Motor neuron (in vitro differentiated cells): ENCODE data around the gene UPK3B. TPM values are rescaled to one million over a fixed set of nuclear protein-coding genes. Genes with fewer than 3 reads are reported as not detected.
"Not testable (repeated sequence)": the region's sequence is repeated elsewhere in the genome, so short reads cannot be mapped to it uniquely, and the experiment has no call there.

Experiments used
- ATAC-seq, 8 experiments: fragments of 200-7000 bp; cut with Tn5 transposase; replicated peaks in 6 of 8; 2 replicates each; pipeline ENCODE4 v1.8.0; 2021; ENCODE audit warnings: mild to moderate bottlenecking in 8 of 8, moderate library complexity in 8 of 8
- H3K27ac ChIP-seq, 2 donors: fragments of 250-450 bp; sonication (Bioruptor Pico); 2 replicates each; pipeline ENCODE4 v1.9.0; 2021; ENCODE audit warnings: antibody characterized with exemption in 2 of 2, mild to moderate bottlenecking in 2 of 2, moderate library complexity in 1 of 2
- H3K4me1 ChIP-seq, 2 donors: fragments of 250-450 bp; sonication (Bioruptor Pico); replicated peaks in 1 of 2; 2 replicates each; pipeline ENCODE4 v1.6.1; 2021; ENCODE audit warnings: antibody characterized with exemption in 2 of 2, mild to moderate bottlenecking in 2 of 2, moderate library complexity in 1 of 2
- H3K4me3 ChIP-seq, 5 donors: fragments of 250-450 bp; sonication (Bioruptor Pico); 2 replicates each; pipeline ENCODE4 v1.9.0; 2021; ENCODE audit warnings: antibody characterized with exemption in 5 of 5, mild to moderate bottlenecking in 5 of 5, moderate library complexity in 4 of 5
- WGBS, 10 experiments: fragments of 450-650 bp; shearing (Covaris generic); methylation state at CpG; one replicate each; pipeline ENCODE4 v1.0.0; 2022; 5-methylcytosine and 5-hydroxymethylcytosine counted together
- in situ Hi-C, 9 experiments: fragments of 400-800 bp; cut with MboI; loops; one replicate each; pipeline ENCODE4 v1.15.0; 2021; ENCODE audit warnings: low sequenced_read_pairs in 9 of 9, low pct_unique_long_range_greater_than_20kb in 2 of 9; ENCODE audit not compliant: unreplicated experiment in 9 of 9
- total RNA-seq, 8 experiments: library from RNA; unstranded; fragments of 300-600 nt; gene quantifications; 2 replicates each; pipeline versions ENCODE4 v1.2.3 to v1.2.4, GENCODE V29; 2022

UPK3B gene
- under 1 TPM in 4 of 8 experiments, not detected in 4; 0.20 to 0.62 (median 0.41) TPM for total RNA-seq

- H3K4me1 ChIP-seq = peaks cover 8 to 15% of the 10 kb centered on the region in 2 donors
- no peak within 1 kb of the TSS for H3K4me3 ChIP-seq
- in situ Hi-C loops = no loop called here
- 17 to 81% (median 72%) methylated on average over 1 to 3 of the region's 20 CpGs; no CpG with 5 or more reads in 6 of the 10 experiments for WGBS, 10 experiments
- H3K27ac ChIP-seq = no peak within 1 kb of the TSS
- peak in 6 of 8 experiments; percentile 5 to 25 (median 14) for ATAC-seq
These were observed at the start of gene UPK3B for GRCh38 chr7:76509931-76510877. Gene UPK3B, plus strand, starts transcription at chr7:76510552. Its CDS starts 101 bp downstream, at chr7:76510653.

GRCh38 chr7:76460767-76461166 lies 49.6 kb upstream of the UPK3B start:
- in situ Hi-C loops = not testable (repeated sequence)

GRCh38 chr7:76461464-76462101 lies 48.8 kb upstream of the UPK3B start, which contains the start of gene DTX2:
Gene DTX2, plus strand, starts transcription at chr7:76461709. Its CDS starts 18,801 bp downstream, at chr7:76480510.
- H3K4me1 ChIP-seq, in situ Hi-C loops, H3K27ac ChIP-seq, H3K4me3 ChIP-seq: not testable (repeated sequence)
- no CpG with 5 or more reads among the region's 54 CpGs for WGBS, 10 experiments
- ATAC-seq = peak; percentile 95 to 99 (median 98)

More at GRCh38 chr7:76460767-76461166, 49.6 kb upstream of the UPK3B start:
- WGBS, 10 experiments = no CpG with 5 or more reads among the region's 20 CpGs
- not testable (repeated sequence) for H3K27ac ChIP-seq, H3K4me1 ChIP-seq, H3K4me3 ChIP-seq, ATAC-seq

- peak in 3 of 8 experiments; percentile 5 to 7 (median 6) for ATAC-seq
- in situ Hi-C loops, H3K27ac ChIP-seq, H3K4me3 ChIP-seq, H3K4me1 ChIP-seq: not testable (repeated sequence)
- no CpG with 5 or more reads among the region's 17 CpGs for WGBS, 10 experiments
These were observed 48.0 kb upstream of the UPK3B start for GRCh38 chr7:76462271-76462882.

GRCh38 chr7:76464959-76465358 lies 45.4 kb upstream of the UPK3B start:
- H3K27ac ChIP-seq, ATAC-seq, H3K4me1 ChIP-seq, H3K4me3 ChIP-seq, in situ Hi-C loops: not testable (repeated sequence)
- no CpG with 5 or more reads among the region's 5 CpGs for WGBS, 10 experiments

- in situ Hi-C loops, ATAC-seq: not testable (repeated sequence)
These were observed 44.4 kb upstream of the UPK3B start for GRCh38 chr7:76465950-76466349.

GRCh38 chr7:76467743-76468404 lies 42.5 kb upstream of the UPK3B start:
- in situ Hi-C loops, H3K4me1 ChIP-seq, H3K4me3 ChIP-seq, H3K27ac ChIP-seq: not testable (repeated sequence)
- ATAC-seq = peak in 3 of 8 experiments; percentile 23 to 63 (median 61)
- no CpG with 5 or more reads among the region's 14 CpGs for WGBS, 10 experiments

More at GRCh38 chr7:76465950-76466349, 44.4 kb upstream of the UPK3B start:
- not testable (repeated sequence) for H3K4me3 ChIP-seq, H3K27ac ChIP-seq, H3K4me1 ChIP-seq
- WGBS, 10 experiments = no CpG with 5 or more reads among the region's 8 CpGs

- ATAC-seq = not testable (repeated sequence)
These were observed 38.7 kb upstream of the UPK3B start for GRCh38 chr7:76471556-76472221.

GRCh38 chr7:76473097-76473496 lies 37.3 kb upstream of the UPK3B start:
- no CpG with 5 or more reads among the region's 6 CpGs for WGBS, 10 experiments

More at GRCh38 chr7:76471556-76472221, 38.7 kb upstream of the UPK3B start:
- in situ Hi-C loops, H3K4me1 ChIP-seq, H3K4me3 ChIP-seq, H3K27ac ChIP-seq: not testable (repeated sequence)
- no CpG with 5 or more reads among the region's 10 CpGs for WGBS, 10 experiments

GRCh38 chr7:76476280-76476679 lies 34.1 kb upstream of the UPK3B start:
- in situ Hi-C loops, H3K4me3 ChIP-seq: not testable (repeated sequence)
- no CpG with 5 or more reads among the region's 11 CpGs for WGBS, 10 experiments

More at GRCh38 chr7:76473097-76473496, 37.3 kb upstream of the UPK3B start:
- H3K27ac ChIP-seq, H3K4me3 ChIP-seq, ATAC-seq, in situ Hi-C loops, H3K4me1 ChIP-seq: not testable (repeated sequence)

GRCh38 chr7:76476742-76477474 lies 33.4 kb upstream of the UPK3B start:
- WGBS, 10 experiments = no CpG with 5 or more reads among the region's 24 CpGs
- H3K4me1 ChIP-seq, H3K27ac ChIP-seq, in situ Hi-C loops, H3K4me3 ChIP-seq, ATAC-seq: not testable (repeated sequence)

More at GRCh38 chr7:76476280-76476679, 34.1 kb upstream of the UPK3B start:
- not testable (repeated sequence) for ATAC-seq, H3K27ac ChIP-seq, H3K4me1 ChIP-seq
